ENCODE data around the gene CHRNA3. TPM values are rescaled to one million over a fixed set of nuclear protein-coding genes. Genes with fewer than 3 reads are reported as not detected.

The CHRNA3 gene
- total and polyA plus RNA-seq, 12 donors = 0.04 to 9.2 (median 0.54) TPM; not detected in 4

DNA sequence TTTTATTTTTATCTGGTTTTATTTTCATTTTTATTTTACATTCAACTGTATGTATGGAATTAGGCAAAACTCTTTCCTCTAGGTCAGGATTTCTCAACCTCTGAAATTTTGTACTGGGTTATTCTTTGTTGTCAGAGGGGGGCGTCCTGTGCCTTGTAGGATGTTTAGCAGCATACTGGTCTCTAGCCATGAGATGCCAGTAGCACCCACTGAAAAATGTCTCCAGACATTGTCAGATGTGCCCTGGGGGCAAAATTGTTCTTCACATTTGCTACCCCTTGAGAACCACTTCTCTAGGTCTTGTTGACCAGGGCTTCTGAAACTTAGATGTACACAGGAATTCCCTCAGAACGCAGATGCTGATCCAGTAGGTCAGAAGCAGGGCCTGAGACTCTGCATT lies 50.1 kb downstream of the CHRNA3 start:
- 91 to 100% methylated on average over 2 of the region's 2 CpGs for WGBS, 2 donors
- TF ChIP-seq, protein P1, sequence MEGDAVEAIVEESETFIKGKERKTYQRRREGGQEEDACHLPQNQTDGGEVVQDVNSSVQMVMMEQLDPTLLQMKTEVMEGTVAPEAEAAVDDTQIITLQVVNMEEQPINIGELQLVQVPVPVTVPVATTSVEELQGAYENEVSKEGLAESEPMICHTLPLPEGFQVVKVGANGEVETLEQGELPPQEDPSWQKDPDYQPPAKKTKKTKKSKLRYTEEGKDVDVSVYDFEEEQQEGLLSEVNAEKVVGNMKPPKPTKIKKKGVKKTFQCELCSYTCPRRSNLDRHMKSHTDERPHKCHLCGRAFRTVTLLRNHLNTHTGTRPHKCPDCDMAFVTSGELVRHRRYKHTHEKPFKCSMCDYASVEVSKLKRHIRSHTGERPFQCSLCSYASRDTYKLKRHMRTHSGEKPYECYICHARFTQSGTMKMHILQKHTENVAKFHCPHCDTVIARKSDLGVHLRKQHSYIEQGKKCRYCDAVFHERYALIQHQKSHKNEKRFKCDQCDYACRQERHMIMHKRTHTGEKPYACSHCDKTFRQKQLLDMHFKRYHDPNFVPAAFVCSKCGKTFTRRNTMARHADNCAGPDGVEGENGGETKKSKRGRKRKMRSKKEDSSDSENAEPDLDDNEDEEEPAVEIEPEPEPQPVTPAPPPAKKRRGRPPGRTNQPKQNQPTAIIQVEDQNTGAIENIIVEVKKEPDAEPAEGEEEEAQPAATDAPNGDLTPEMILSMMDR (IDR thresholded peaks at IDR 0.05) = no peak
- Histone ChIP-seq H3K27me3 (peaks cover 0 to 27% (median 14%) of the 10 kb centered on the region in 7 donors), H3K4me3 (no peak overlapping the region), H3K9me3 (no peaks in the 10 kb centered on the region), H3K36me3 (no peaks in the 10 kb centered on the region), H3K27ac (no peak overlapping the region), H3K4me1 (peaks cover 0 to 14% (median 7%) of the 10 kb centered on the region in 9 donors)
- intact Hi-C loops (cut with DNase I) = no loop called here
- DNase-seq (no peak), ATAC-seq (no peak)

DNA sequence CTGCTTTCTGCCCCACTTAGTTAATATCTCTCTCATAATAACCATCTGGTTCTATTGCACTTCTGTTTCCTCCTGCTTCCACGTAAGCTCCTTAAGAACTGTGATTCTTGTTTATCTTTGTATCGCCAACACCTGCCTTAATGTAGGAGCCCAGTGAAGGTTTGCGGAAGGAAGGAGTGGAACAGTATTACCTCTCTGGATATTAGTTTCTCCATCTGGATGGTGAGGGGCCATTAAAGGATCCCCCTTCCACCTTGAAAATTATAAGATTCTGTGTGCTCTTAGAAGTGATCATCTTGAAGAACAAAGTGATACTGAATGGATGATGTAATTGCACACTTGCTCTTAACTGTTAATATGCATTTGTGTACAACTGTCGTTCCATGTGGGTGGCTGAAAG lies 53.3 kb downstream of the CHRNA3 start:
- H3K4me3 ChIP-seq = no peak overlapping the region
- peaks cover 0 to 20% (median 12%) of the 10 kb centered on the region in 9 donors for H3K4me1 ChIP-seq
- TF ChIP-seq, protein P1 (IDR thresholded peaks at IDR 0.05) = no peak
- no peaks in the 10 kb centered on the region for H3K9me3 ChIP-seq
- intact Hi-C loops (cut with DNase I) = no loop called here
- ATAC-seq (no peak), DNase-seq (no peak)
- no peak overlapping the region for H3K27ac ChIP-seq
- H3K36me3 ChIP-seq = no peaks in the 10 kb centered on the region
- H3K27me3 ChIP-seq = peaks cover 0 to 37% (median 14%) of the 10 kb centered on the region in 7 donors
- WGBS, 2 donors = 81 to 82% methylated on average over 4 of the region's 4 CpGs

DNA sequence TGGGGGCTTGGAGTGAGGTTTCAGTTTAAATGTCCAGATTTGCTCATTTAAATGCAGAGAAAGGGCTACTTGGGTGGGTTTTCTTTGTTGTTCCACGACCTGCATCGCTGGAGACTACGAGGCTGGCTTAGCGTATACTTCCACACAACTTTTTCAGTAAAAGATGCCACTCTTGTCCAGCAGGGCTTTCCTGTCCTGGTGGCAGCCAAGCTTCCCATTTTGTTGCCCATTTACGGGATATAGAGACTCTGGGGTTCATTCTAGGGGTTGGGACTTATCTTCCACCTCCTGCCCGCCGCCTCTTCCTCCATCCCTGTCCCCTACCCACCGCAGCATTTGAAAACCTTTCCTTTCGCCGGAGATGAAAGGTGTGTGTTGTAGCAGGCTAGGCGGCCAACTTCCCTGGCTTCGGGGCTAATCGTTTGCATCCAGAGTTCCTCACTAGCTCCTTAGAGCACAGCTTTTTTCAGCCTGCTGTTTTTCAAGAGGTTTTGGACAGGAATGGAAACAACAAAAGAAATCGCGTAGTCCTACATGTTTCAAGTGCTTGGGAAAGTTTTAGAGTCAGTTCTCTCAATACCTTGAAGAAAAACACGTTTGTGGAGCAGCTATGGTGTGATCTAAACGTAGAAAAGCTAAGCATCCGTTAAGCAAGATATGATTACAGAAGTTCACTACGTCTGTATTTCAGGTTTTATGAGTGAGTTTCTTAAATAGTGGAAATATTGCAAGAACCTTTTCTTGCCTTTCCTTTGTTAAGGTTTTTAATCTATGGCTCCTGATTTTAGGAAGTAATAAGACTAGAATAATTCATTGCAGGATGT lies 54.6 kb downstream of the CHRNA3 start:
- WGBS, 2 donors = 5 to 6% methylated on average over 19 of the region's 19 CpGs
- Histone ChIP-seq H3K4me1 (peaks cover 0 to 17% (median 12%) of the 10 kb centered on the region in 9 donors), H3K27me3 (peaks cover 0 to 37% (median 14%) of the 10 kb centered on the region in 7 donors), H3K36me3 (no peaks in the 10 kb centered on the region), H3K4me3 (peak overlapping the region; percentile 38 to 85 (median 60)), H3K9me3 (no peaks in the 10 kb centered on the region), H3K27ac (no peak overlapping the region)
- TF ChIP-seq, protein P1 (IDR thresholded peaks at IDR 0.05) = no peak
- DNase-seq (no peak), ATAC-seq (no peak)
- intact Hi-C loops (cut with DNase I) = no loop called here

DNA sequence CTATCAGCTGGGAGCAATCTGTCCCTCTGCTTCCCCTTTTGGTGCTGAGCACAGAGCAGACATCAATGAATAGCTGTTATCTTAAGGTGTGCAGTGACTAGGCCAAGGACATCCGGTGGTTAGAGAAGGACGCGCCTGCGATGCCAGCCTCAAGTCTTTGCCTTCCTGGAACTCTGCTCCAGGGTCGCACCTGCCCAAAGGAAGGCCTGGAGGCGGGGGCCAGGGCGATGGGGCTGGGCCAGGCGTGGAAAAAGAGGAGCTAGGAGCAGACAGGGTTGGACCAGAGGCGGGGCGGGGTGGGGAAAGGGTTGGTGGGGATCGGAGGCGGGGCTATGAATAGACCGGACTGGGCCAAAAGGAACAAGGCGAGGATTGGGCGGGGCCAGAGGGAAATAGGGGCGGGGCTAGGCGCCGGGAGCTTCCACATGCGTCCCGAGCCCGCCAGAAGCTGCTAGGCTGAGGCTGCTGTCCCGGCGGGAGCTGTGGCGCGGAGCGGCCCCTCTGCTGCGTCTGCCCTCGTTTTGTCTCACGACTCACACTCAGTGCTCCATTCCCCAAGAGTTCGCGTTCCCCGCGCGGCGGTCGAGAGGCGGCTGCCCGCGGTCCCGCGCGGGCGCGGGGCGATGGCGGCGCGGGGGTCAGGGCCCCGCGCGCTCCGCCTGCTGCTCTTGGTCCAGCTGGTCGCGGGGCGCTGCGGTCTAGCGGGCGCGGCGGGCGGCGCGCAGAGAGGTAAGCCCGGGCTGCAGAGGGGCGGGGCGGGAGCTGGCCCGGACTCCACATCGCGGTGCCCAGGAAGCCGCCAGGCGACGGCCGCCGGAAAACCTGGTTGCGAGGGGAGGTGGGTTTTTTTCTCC lies 55.5 kb downstream of the CHRNA3 start, which contains the start of gene CHRNA5:
Gene CHRNA5 (plus strand): TSS at position 424 of the 854 bp plus-strand sequence. CDS start 200 bp downstream, at position 624.
- Histone ChIP-seq H3K9me3 (no peaks in the 10 kb centered on the region), H3K36me3 (no peaks in the 10 kb centered on the region), H3K27me3 (peaks cover 0 to 37% (median 14%) of the 10 kb centered on the region in 7 donors), H3K4me3 (peak within 1 kb of the TSS; percentile 38 to 85 (median 60)), H3K27ac (no peak within 1 kb of the TSS), H3K4me1 (peaks cover 0 to 17% (median 12%) of the 10 kb centered on the region in 9 donors)
- TF ChIP-seq, protein P1 (IDR thresholded peaks at IDR 0.05) = no peak
- 1% methylated on average over 47 to 75 of the region's 75 CpGs for WGBS, 2 donors
- ATAC-seq = peak; percentile 89 to 98 (median 94)
- DNase-seq = peak; percentile 83 to 87
- intact Hi-C loops (cut with DNase I) = no loop called here

Measured in heart right ventricle (tissue), 16 donors.